Fibroblast of lung (primary cell): Measurements from ENCODE around the gene METTL1. TPM values are rescaled to one million over a fixed set of nuclear protein-coding genes. Genes with fewer than 3 reads are reported as not detected.

Experiments
- DNase-seq, 2 donors: peaks; one replicate each; pipeline versions ENCODE4 v3.0.0 to v3.0.0-alpha.2; 2010; ENCODE audit warnings: low read depth in 2 of 2
- H2AFZ ChIP-seq: 2 replicates; pipeline ENCODE4 v1.5.1; 2012; ENCODE audit warnings: low read length, control low read depth, inconsistent platforms
- H3K27ac ChIP-seq: 2 replicates; pipeline ENCODE4 v1.5.1; 2011; ENCODE audit warnings: low read length, control low read depth; ENCODE audit not compliant: insufficient read depth
- H3K27me3 ChIP-seq: 2 replicates; pipeline ENCODE4 v1.5.1; 2011; ENCODE audit warnings: mild to moderate bottlenecking, low read length; ENCODE audit not compliant: control insufficient read depth, insufficient read depth
- H3K36me3 ChIP-seq: 2 replicates; pipeline ENCODE4 v1.5.1; 2011; ENCODE audit warnings: low read length; ENCODE audit not compliant: control insufficient read depth, insufficient read depth
- H3K4me1 ChIP-seq: 2 replicates; pipeline ENCODE4 v1.5.1; 2011; ENCODE audit warnings: low read length; ENCODE audit not compliant: control insufficient read depth, insufficient read depth; ENCODE audit errors: extremely low read depth
- H3K4me2 ChIP-seq: 2 replicates; pipeline ENCODE4 v1.5.1; 2011; ENCODE audit warnings: low read length, control low read depth; ENCODE audit not compliant: insufficient read depth; ENCODE audit errors: extremely low read depth
- H3K4me3 ChIP-seq, 4 experiments: fragments of 200-600 bp in 1 of 4; sonication (generic) in 1 of 4; replicated peaks in 1 of 4; 2 replicates each; pipeline ENCODE4 v1.5.1; 2011 to 2016; ENCODE audit warnings: low read length in 4 of 4, low read depth in 3 of 4, mild to moderate bottlenecking in 3 of 4, control low read depth in 2 of 4, inconsistent platforms in 1 of 4, mixed read lengths in 1 of 4; ENCODE audit not compliant: insufficient read depth in 1 of 4; ENCODE audit errors: control extremely low read depth in 1 of 4
- H3K79me2 ChIP-seq: 2 replicates; pipeline ENCODE4 v1.5.1; 2012; ENCODE audit warnings: mild to moderate bottlenecking, low read length, inconsistent platforms; ENCODE audit not compliant: control insufficient read depth, insufficient read depth
- H3K9ac ChIP-seq: 2 replicates; pipeline ENCODE4 v1.5.1; 2011; ENCODE audit warnings: mild to moderate bottlenecking, low read length, control low read depth; ENCODE audit not compliant: insufficient read depth
- H3K9me3 ChIP-seq: 2 replicates; pipeline ENCODE4 v1.5.1; 2012; ENCODE audit warnings: low read depth, low read length; ENCODE audit not compliant: control insufficient read depth, insufficient read depth
- H4K20me1 ChIP-seq: 2 replicates; pipeline ENCODE4 v1.5.1; 2011; ENCODE audit warnings: low read length; ENCODE audit not compliant: control insufficient read depth, insufficient read depth; ENCODE audit errors: extremely low read depth
- EZH2 ChIP-seq: IDR thresholded peaks from 2 replicates; pipeline ENCODE4 v1.5.1; 2012; ENCODE audit warnings: low read length, control low read depth, mild to moderate bottlenecking; ENCODE audit errors: missing control alignments
- polyA plus RNA-seq, 2 donors: library from polyadenylated mRNA; depleted of rRNA in 1 of 2; stranded (reverse) in 1 of 2; unstranded in 1 of 2; fragments of >200 nt; gene quantifications; 2 replicates each; pipeline ENCODE4 v1.2.1, GENCODE V29; 2011 to 2012; ENCODE audit warnings: missing spikeins in 1 of 2
- total RNA-seq: library from RNA; depleted of rRNA; stranded (reverse); fragments of >200 nt; gene quantifications from 2 replicates; pipeline ENCODE4 v1.2.1, GENCODE V29; 2014
- TF ChIP-seq, protein P1 (sequence below), 2 donors: IDR thresholded peaks in 1 of 2; conservative IDR thresholded peaks in 1 of 2; 1 replicate in 1 of 2; 2 replicates in 1 of 2; pipeline ENCODE4 v1.5.1; 2011 to 2012; ENCODE audit warnings: low read length in 2 of 2, control low read depth in 1 of 2, inconsistent platforms in 1 of 2, low read depth in 1 of 2, mild to moderate bottlenecking in 1 of 2

METTL1 gene
- total and polyA plus RNA-seq, 2 donors (not counting 1 experiment from before 2014, with no cell fraction given), result 3.5 to 16.9 TPM

DNA sequence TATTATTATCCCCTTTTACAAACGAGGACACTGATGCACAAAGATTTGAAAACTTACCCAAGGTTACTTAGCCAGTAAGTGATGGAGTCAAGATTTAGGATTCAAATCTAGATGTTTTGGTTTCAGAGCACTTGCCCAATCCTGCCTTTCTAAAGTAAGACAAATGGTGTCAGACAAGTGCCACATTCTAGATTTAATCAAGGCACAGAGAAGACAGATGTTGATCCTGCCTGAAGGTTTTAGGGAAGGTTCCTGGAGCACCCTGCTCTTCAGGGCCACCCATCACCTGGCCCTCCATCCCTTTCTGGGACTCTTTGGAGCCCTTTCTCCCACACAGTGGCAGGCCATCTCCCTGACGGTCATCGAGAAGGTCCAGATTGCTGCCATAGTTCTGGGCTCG lies 14.1 kb downstream of the METTL1 start:
- Histone ChIP-seq H2AFZ (no peak overlapping the region), H3K79me2 (no peaks in the 10 kb centered on the region), H3K27me3 (peaks cover 15% of the 10 kb centered on the region), H3K9ac (no peak overlapping the region), H3K4me2 (no peak overlapping the region), H3K36me3 (no peaks in the 10 kb centered on the region), H3K9me3 (no peaks in the 10 kb centered on the region), H3K4me3 (no peak overlapping the region), H3K27ac (no peak overlapping the region), H4K20me1 (no peaks in the 10 kb centered on the region), H3K4me1 (peaks cover 4% of the 10 kb centered on the region)
- no peak for TF ChIP-seq EZH2
- TF ChIP-seq, protein P1, sequence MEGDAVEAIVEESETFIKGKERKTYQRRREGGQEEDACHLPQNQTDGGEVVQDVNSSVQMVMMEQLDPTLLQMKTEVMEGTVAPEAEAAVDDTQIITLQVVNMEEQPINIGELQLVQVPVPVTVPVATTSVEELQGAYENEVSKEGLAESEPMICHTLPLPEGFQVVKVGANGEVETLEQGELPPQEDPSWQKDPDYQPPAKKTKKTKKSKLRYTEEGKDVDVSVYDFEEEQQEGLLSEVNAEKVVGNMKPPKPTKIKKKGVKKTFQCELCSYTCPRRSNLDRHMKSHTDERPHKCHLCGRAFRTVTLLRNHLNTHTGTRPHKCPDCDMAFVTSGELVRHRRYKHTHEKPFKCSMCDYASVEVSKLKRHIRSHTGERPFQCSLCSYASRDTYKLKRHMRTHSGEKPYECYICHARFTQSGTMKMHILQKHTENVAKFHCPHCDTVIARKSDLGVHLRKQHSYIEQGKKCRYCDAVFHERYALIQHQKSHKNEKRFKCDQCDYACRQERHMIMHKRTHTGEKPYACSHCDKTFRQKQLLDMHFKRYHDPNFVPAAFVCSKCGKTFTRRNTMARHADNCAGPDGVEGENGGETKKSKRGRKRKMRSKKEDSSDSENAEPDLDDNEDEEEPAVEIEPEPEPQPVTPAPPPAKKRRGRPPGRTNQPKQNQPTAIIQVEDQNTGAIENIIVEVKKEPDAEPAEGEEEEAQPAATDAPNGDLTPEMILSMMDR (conservative IDR thresholded peaks at IDR 0.05 in 1 of 2, IDR thresholded peaks at IDR 0.05 in 1 of 2; ENCODE audit: low read depth in 1 of 2, low read length in 2 of 2), result no peak
- no peak for DNase-seq

GRCh38 chr12:57756406-57757341 lies 15.2 kb downstream of the METTL1 start:
- H2AFZ ChIP-seq, result no peak overlapping the region
- peaks cover 15% of the 10 kb centered on the region for H3K27me3 ChIP-seq
- no peak overlapping the region for H3K9ac ChIP-seq
- no peaks in the 10 kb centered on the region for H4K20me1 ChIP-seq
- no peak for DNase-seq
- H3K9me3 ChIP-seq, result no peaks in the 10 kb centered on the region
- no peak overlapping the region for H3K4me2 ChIP-seq
- H3K4me3 ChIP-seq, result peak overlapping the region in 2 of 4 experiments; percentile 53 to 64
- peaks cover 4% of the 10 kb centered on the region for H3K4me1 ChIP-seq
- no peak overlapping the region for H3K27ac ChIP-seq
- H3K36me3 ChIP-seq, result no peaks in the 10 kb centered on the region
- TF ChIP-seq, protein P1 (conservative IDR thresholded peaks at IDR 0.05 in 1 of 2, IDR thresholded peaks at IDR 0.05 in 1 of 2; ENCODE audit: low read depth in 1 of 2, low read length in 2 of 2), result peak; percentile 22 to 69
- no peak for TF ChIP-seq EZH2
- peaks cover 3% of the 10 kb centered on the region for H3K79me2 ChIP-seq

DNA sequence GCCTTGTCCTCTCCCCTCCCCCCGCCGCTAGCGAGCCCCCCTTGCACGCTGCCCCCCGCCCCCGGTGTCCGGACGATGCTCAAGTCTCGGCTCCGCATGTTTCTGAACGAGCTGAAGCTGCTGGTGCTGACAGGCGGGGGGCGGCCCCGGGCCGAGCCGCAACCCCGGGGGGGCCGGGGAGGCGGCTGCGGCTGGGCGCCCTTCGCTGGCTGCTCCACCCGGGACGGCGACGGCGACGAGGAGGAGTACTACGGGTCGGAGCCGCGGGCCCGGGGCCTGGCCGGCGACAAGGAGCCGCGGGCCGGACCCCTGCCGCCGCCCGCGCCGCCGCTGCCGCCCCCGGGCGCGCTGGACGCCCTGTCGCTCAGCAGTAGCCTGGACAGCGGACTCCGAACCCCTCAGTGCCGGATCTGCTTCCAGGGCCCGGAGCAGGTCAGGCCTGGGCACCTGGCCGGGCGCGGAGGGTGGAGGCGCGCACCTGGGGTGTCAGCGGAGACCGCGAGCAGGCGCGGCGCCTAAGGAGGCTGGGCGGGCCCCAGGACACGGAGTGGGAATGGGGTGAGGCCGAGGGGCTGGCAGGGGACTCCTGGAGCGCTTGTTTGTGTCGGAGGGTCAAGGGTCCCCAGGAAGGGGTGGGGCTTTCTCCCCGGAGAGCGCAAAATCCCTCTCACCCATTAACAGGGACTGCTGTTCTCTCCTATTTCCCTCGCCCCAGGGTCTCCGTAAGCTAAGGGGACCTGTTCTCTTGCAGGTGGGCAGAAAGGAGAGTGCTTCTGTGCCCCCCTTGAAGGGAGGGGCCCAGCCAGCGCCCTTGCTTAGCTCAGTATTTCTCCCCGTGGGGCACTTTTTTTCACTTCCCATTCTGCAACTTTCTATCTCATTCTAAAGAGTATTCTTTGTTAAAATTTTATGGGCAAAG lies 16.2 kb downstream of the METTL1 start:
- Histone ChIP-seq H3K27ac (no peak overlapping the region), H3K4me2 (peak overlapping the region; percentile 67)

More for the DNA sequence above, 16.2 kb downstream of the METTL1 start:
- Histone ChIP-seq H3K4me3 (peak overlapping the region; percentile 41 to 64 (median 49)), H3K4me1 (peaks cover 4% of the 10 kb centered on the region), H4K20me1 (no peaks in the 10 kb centered on the region), H3K79me2 (peaks cover 13% of the 10 kb centered on the region), H3K27me3 (peaks cover 13% of the 10 kb centered on the region), H2AFZ (no peak overlapping the region), H3K36me3 (peaks cover 1% of the 10 kb centered on the region), H3K9ac (peak overlapping the region; percentile 54), H3K9me3 (no peaks in the 10 kb centered on the region)
- no peak for DNase-seq
- TF ChIP-seq, protein P1 (conservative IDR thresholded peaks at IDR 0.05 in 1 of 2, IDR thresholded peaks at IDR 0.05 in 1 of 2; ENCODE audit: low read depth in 1 of 2, low read length in 2 of 2), result no peak
- TF ChIP-seq EZH2, result peak; percentile 85
